ENCODE results near the gene NEDD4L.

DNA sequence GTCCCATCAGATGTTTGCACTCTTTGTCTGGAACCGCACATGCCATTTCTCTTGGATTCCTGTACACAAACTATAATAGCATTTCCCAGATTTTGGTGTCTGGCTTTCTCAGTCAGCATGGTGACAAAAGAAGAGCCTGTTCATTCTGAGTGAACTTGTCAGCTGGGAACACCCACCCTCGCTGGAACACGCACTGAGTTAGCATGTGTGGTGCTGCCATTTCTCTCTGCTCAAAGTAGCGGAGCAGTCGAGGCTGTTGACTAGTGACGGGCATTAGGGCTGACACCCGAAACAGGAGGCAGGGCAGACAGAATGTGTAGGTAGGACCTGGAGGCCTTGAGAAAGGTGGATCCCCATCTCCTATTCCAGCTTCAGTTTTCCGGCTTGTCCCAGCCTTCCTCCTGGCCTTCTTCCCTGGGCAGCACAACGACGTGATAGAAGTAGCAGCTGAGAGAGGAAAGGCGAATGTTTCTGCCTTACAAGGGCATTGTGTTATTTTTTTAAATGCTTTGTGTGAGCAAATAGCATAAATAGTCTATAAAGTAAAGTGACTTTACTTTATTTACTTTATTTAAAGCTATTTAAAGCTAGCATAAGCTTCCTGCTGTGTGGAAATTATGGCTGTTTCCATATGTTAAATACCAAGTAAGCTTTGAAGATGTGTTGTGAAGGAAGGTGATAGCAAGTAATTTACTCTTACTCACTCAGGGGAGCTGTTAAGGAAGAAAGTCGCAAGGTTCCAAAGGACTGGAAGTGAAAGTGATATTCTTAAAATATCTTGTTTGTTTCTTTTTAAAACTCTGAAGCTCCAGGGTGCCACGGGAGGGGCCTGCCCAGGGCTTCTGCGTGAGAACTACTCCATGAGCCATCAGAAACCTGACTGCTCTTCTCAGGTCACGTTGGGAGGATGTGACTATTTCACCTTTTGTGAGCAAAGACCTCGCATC lies 272.6 kb downstream of the NEDD4L start:
- TF ChIP-seq, protein P1, sequence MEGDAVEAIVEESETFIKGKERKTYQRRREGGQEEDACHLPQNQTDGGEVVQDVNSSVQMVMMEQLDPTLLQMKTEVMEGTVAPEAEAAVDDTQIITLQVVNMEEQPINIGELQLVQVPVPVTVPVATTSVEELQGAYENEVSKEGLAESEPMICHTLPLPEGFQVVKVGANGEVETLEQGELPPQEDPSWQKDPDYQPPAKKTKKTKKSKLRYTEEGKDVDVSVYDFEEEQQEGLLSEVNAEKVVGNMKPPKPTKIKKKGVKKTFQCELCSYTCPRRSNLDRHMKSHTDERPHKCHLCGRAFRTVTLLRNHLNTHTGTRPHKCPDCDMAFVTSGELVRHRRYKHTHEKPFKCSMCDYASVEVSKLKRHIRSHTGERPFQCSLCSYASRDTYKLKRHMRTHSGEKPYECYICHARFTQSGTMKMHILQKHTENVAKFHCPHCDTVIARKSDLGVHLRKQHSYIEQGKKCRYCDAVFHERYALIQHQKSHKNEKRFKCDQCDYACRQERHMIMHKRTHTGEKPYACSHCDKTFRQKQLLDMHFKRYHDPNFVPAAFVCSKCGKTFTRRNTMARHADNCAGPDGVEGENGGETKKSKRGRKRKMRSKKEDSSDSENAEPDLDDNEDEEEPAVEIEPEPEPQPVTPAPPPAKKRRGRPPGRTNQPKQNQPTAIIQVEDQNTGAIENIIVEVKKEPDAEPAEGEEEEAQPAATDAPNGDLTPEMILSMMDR (tag by site-specific recombination; IDR thresholded peaks at IDR 0.05) = no peak
- no peak for TF ChIP-seq ZNF311 (tag by site-specific recombination; IDR thresholded peaks at IDR 0.05; ENCODE audit: borderline replicate concordance)
